Transverse colon (tissue), 3 donors: Measurements from ENCODE around the gene ARHGAP44.

Experiments
- CTCF ChIP-seq, 5 experiments: fragments of 200-600 bp in 3 of 5; fragments of 450-650 bp in 2 of 5; sonication (generic) in 3 of 5; IDR thresholded peaks; 1 replicate in 2 of 5; 2 replicates in 3 of 5; pipeline ENCODE4 v1.5.1; 2016 to 2017; ENCODE audit warnings: antibody characterized with exemption in 5 of 5, inconsistent platforms in 3 of 5, mild to moderate bottlenecking in 2 of 5, moderate library complexity in 1 of 5
- POLR2A ChIP-seq: fragments of 450-650 bp; IDR thresholded peaks from one replicate; pipeline ENCODE4 v1.6.1; 2016; ENCODE audit warnings: antibody characterized with exemption, mild to moderate bottlenecking, moderate library complexity

GRCh38 chr17:12839042-12839441, 49.7 kb downstream of the ARHGAP44 start:
- no peak for TF ChIP-seq POLR2A
- TF ChIP-seq CTCF (IDR thresholded peaks at IDR 0.05) = no peak
